Measurements from ENCODE around the gene BRD7.

The BRD7 gene

GRCh38 chr16:50316102-50316847 is 52.5 kb downstream of the BRD7 start:
- Mint-ChIP-seq H3K4me1 (ENCODE audit: low read depth) (peaks cover 13% of the 10 kb centered on the region), H3K27ac (peak overlapping the region; percentile 65), H3K27me3 (ENCODE audit: low read depth) (no peaks in the 10 kb centered on the region), H3K36me3 (ENCODE audit: low read depth) (peaks cover 79% of the 10 kb centered on the region), H3K9me3 (no peaks in the 10 kb centered on the region), H3K4me3 (no peak overlapping the region)
- no peak for DNase-seq (ENCODE audit: low spot score)

- peaks cover 72% of the 10 kb centered on the region for H3K36me3 Mint-ChIP-seq (ENCODE audit: low read depth)
- no peak for DNase-seq (ENCODE audit: low spot score)
- no peaks in the 10 kb centered on the region for H3K9me3 Mint-ChIP-seq
- H3K4me1 Mint-ChIP-seq (ENCODE audit: low read depth), result peaks cover 13% of the 10 kb centered on the region
- no peaks in the 10 kb centered on the region for H3K27me3 Mint-ChIP-seq (ENCODE audit: low read depth)
- H3K27ac Mint-ChIP-seq, result peak overlapping the region; percentile 47
- no peak overlapping the region for H3K4me3 Mint-ChIP-seq
Measured at GRCh38 chr16:50315346-50315997, 53.3 kb downstream of the BRD7 start.

- Mint-ChIP-seq H3K36me3 (ENCODE audit: low read depth) (peaks cover 76% of the 10 kb centered on the region), H3K9me3 (no peaks in the 10 kb centered on the region), H3K27me3 (ENCODE audit: low read depth) (no peaks in the 10 kb centered on the region), H3K4me3 (no peak overlapping the region), H3K27ac (peak overlapping the region; percentile 47), H3K4me1 (ENCODE audit: low read depth) (peaks cover 13% of the 10 kb centered on the region)
- DNase-seq (ENCODE audit: low spot score), result no peak
Measured at GRCh38 chr16:50314665-50315064, 54.1 kb downstream of the BRD7 start.

GRCh38 chr16:50313596-50314478 is 55.0 kb downstream of the BRD7 start:
- Mint-ChIP-seq H3K36me3 (ENCODE audit: low read depth) (peaks cover 71% of the 10 kb centered on the region), H3K4me1 (ENCODE audit: low read depth) (peaks cover 12% of the 10 kb centered on the region), H3K9me3 (no peaks in the 10 kb centered on the region), H3K27ac (peak overlapping the region; percentile 84), H3K27me3 (ENCODE audit: low read depth) (no peaks in the 10 kb centered on the region), H3K4me3 (peak overlapping the region; percentile 72)
- DNase-seq (ENCODE audit: low spot score), result peak; percentile 47

- Mint-ChIP-seq H3K27me3 (ENCODE audit: low read depth) (no peaks in the 10 kb centered on the region), H3K4me3 (no peak overlapping the region), H3K36me3 (ENCODE audit: low read depth) (peaks cover 61% of the 10 kb centered on the region), H3K27ac (peak overlapping the region; percentile 61), H3K9me3 (no peaks in the 10 kb centered on the region), H3K4me1 (ENCODE audit: low read depth) (peaks cover 10% of the 10 kb centered on the region)
- no peak for DNase-seq (ENCODE audit: low spot score)
Measured at GRCh38 chr16:50311891-50312501, 56.8 kb downstream of the BRD7 start.

GRCh38 chr16:50311134-50311528 is 57.7 kb downstream of the BRD7 start:
- peak overlapping the region; percentile 1 for H3K27ac Mint-ChIP-seq
- no peaks in the 10 kb centered on the region for H3K9me3 Mint-ChIP-seq
- DNase-seq (ENCODE audit: low spot score), result no peak
- H3K4me3 Mint-ChIP-seq, result no peak overlapping the region
- peaks cover 55% of the 10 kb centered on the region for H3K36me3 Mint-ChIP-seq (ENCODE audit: low read depth)
- H3K4me1 Mint-ChIP-seq (ENCODE audit: low read depth), result peaks cover 10% of the 10 kb centered on the region
- H3K27me3 Mint-ChIP-seq (ENCODE audit: low read depth), result no peaks in the 10 kb centered on the region

GRCh38 chr16:50310308-50311133 is 58.3 kb downstream of the BRD7 start:
- peaks cover 8% of the 10 kb centered on the region for H3K4me1 Mint-ChIP-seq (ENCODE audit: low read depth)
- H3K27me3 Mint-ChIP-seq (ENCODE audit: low read depth), result no peaks in the 10 kb centered on the region
- peak overlapping the region; percentile 47 for H3K27ac Mint-ChIP-seq
- DNase-seq (ENCODE audit: low spot score), result no peak
- no peaks in the 10 kb centered on the region for H3K9me3 Mint-ChIP-seq
- no peak overlapping the region for H3K4me3 Mint-ChIP-seq
- H3K36me3 Mint-ChIP-seq (ENCODE audit: low read depth), result peaks cover 50% of the 10 kb centered on the region

GRCh38 chr16:50309527-50310307 is 59.1 kb downstream of the BRD7 start:
- no peak for DNase-seq (ENCODE audit: low spot score)
- peaks cover 46% of the 10 kb centered on the region for H3K36me3 Mint-ChIP-seq (ENCODE audit: low read depth)
- no peaks in the 10 kb centered on the region for H3K27me3 Mint-ChIP-seq (ENCODE audit: low read depth)
- peak overlapping the region; percentile 31 for H3K27ac Mint-ChIP-seq
- peaks cover 8% of the 10 kb centered on the region for H3K4me1 Mint-ChIP-seq (ENCODE audit: low read depth)
- H3K9me3 Mint-ChIP-seq, result no peaks in the 10 kb centered on the region
- no peak overlapping the region for H3K4me3 Mint-ChIP-seq

- H3K27ac Mint-ChIP-seq, result no peak overlapping the region
- no peak overlapping the region for H3K4me3 Mint-ChIP-seq
- H3K9me3 Mint-ChIP-seq, result no peaks in the 10 kb centered on the region
- no peak for DNase-seq (ENCODE audit: low spot score)
- peaks cover 8% of the 10 kb centered on the region for H3K4me1 Mint-ChIP-seq (ENCODE audit: low read depth)
- no peaks in the 10 kb centered on the region for H3K27me3 Mint-ChIP-seq (ENCODE audit: low read depth)
- H3K36me3 Mint-ChIP-seq (ENCODE audit: low read depth), result peaks cover 42% of the 10 kb centered on the region
Measured at GRCh38 chr16:50309156-50309526, 59.6 kb downstream of the BRD7 start.

- peaks cover 4% of the 10 kb centered on the region for H3K4me1 Mint-ChIP-seq (ENCODE audit: low read depth)
- H3K27me3 Mint-ChIP-seq (ENCODE audit: low read depth), result no peaks in the 10 kb centered on the region
- no peaks in the 10 kb centered on the region for H3K9me3 Mint-ChIP-seq
- DNase-seq (ENCODE audit: low spot score), result no peak
- peaks cover 35% of the 10 kb centered on the region for H3K36me3 Mint-ChIP-seq (ENCODE audit: low read depth)
- H3K27ac Mint-ChIP-seq, result no peak overlapping the region
- no peak overlapping the region for H3K4me3 Mint-ChIP-seq
Measured at GRCh38 chr16:50308237-50308965, 60.4 kb downstream of the BRD7 start.

- Mint-ChIP-seq H3K9me3 (no peaks in the 10 kb centered on the region), H3K27me3 (ENCODE audit: low read depth) (no peaks in the 10 kb centered on the region), H3K4me1 (ENCODE audit: low read depth) (no peaks in the 10 kb centered on the region), H3K36me3 (ENCODE audit: low read depth) (peaks cover 31% of the 10 kb centered on the region), H3K27ac (no peak overlapping the region), H3K4me3 (no peak overlapping the region)
- DNase-seq (ENCODE audit: low spot score), result no peak
Measured at GRCh38 chr16:50306287-50306686, 62.5 kb downstream of the BRD7 start.

- no peaks in the 10 kb centered on the region for H3K27me3 Mint-ChIP-seq (ENCODE audit: low read depth)
- no peaks in the 10 kb centered on the region for H3K9me3 Mint-ChIP-seq
- H3K27ac Mint-ChIP-seq, result no peak overlapping the region
- no peak for DNase-seq (ENCODE audit: low spot score)
- H3K4me1 Mint-ChIP-seq (ENCODE audit: low read depth), result no peaks in the 10 kb centered on the region
- peaks cover 34% of the 10 kb centered on the region for H3K36me3 Mint-ChIP-seq (ENCODE audit: low read depth)
- H3K4me3 Mint-ChIP-seq, result no peak overlapping the region
Measured at GRCh38 chr16:50305441-50306061, 63.2 kb downstream of the BRD7 start.

Data from T-helper 2 cell treated with Interferon-gamma antibody and Interleukin-4, amounts not matched to agents 5 μg/mL and 100 μg/mL, for 36 hours (primary cell).